SK-N-MC (cell line): ENCODE measurements around the gene RPH3AL.
A peak's percentile ranks its signal among the peaks of the same experiment; 100 is the strongest.

Experiments used
- DNase-seq: peaks from one replicate; pipeline ENCODE4 v3.0.0-alpha.2; 2011; ENCODE audit warnings: low read depth, low spot score
- H3K27ac ChIP-seq: fragments of 200-600 bp; sonication (generic); 2 replicates; pipeline ENCODE4 v1.5.1; 2016; ENCODE audit warnings: mixed run types
- H3K36me3 ChIP-seq: fragments of 200-600 bp; sonication (generic); 2 replicates; pipeline ENCODE4 v1.6.1; 2017; ENCODE audit warnings: antibody characterized with exemption, low read length, mixed read lengths; ENCODE audit not compliant: insufficient read depth
- H3K4me3 ChIP-seq: fragments of 200-600 bp; sonication (generic); 2 replicates; pipeline ENCODE4 v1.5.1; 2016
- H3K9ac ChIP-seq: fragments of 200-600 bp; sonication (generic); 2 replicates; pipeline ENCODE4 v1.8.0; 2017; ENCODE audit warnings: mixed run types, mixed read lengths; ENCODE audit not compliant: insufficient read length
- H3K9me3 ChIP-seq: fragments of 200-600 bp; sonication (generic); 2 replicates; pipeline ENCODE4 v1.6.1; 2017; ENCODE audit warnings: low read depth, mild to moderate bottlenecking, antibody characterized with exemption, low read length, moderate library complexity, mixed read lengths
- EZH2 ChIP-seq: fragments of 200-600 bp; sonication (generic); IDR thresholded peaks from one replicate; pipeline ENCODE4 v1.6.1; 2017; ENCODE audit warnings: antibody characterized with exemption
- FOXP2 ChIP-seq: optimal IDR thresholded peaks from 2 replicates; pipeline ENCODE3; 2011; ENCODE audit warnings: mild to moderate bottlenecking, moderate library complexity; ENCODE audit not compliant: insufficient read depth; ENCODE audit errors: extremely low read length, control extremely low read depth
- POLR2AphosphoS5 ChIP-seq: IDR thresholded peaks from 2 replicates; pipeline ENCODE4 v1.6.1; 2012; ENCODE audit warnings: mild to moderate bottlenecking, low read depth, low read length, borderline replicate concordance

Gene RPH3AL

GRCh38 chr17:350706-351448 lies 1.7 kb downstream of the RPH3AL start:
- no peak for DNase-seq
- Histone ChIP-seq H3K9ac (no peak overlapping the region), H3K27ac (no peak overlapping the region), H3K9me3 (no peaks in the 10 kb centered on the region), H3K36me3 (no peaks in the 10 kb centered on the region), H3K4me3 (peak overlapping the region; percentile 78)
- TF ChIP-seq EZH2 (no peak), FOXP2 (no peak), POLR2AphosphoS5 (no peak)

DNA sequence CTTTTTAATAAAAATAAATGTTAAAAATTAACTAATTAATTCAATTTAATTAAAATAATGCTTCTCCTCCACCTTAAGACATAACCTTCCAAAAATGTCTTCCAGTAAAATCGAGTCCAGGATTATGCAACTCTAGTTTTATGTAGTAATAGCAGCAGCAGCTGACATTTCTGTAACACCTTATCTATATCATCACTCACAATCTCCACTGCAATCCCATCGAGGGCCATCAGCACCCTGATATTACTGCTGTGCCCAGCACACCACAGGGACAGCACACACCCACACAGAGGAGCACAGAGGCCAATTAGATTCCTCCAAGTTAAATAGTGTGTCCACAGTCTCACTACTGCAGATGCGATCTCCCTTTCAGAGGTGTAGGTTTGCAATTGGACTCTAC lies 2.9 kb downstream of the RPH3AL start:
- Histone ChIP-seq H3K36me3 (no peaks in the 10 kb centered on the region), H3K27ac (peak overlapping the region; percentile 61; the same call in 1 of the 2 replicates), H3K9me3 (no peaks in the 10 kb centered on the region), H3K9ac (no peak overlapping the region), H3K4me3 (no peak overlapping the region)
- no peak for DNase-seq
- no peak for TF ChIP-seq EZH2
- no peak for TF ChIP-seq FOXP2
- TF ChIP-seq POLR2AphosphoS5: no peak

GRCh38 chr17:348692-349425 lies 3.7 kb downstream of the RPH3AL start:
- no peaks in the 10 kb centered on the region for H3K9me3 ChIP-seq
- H3K4me3 ChIP-seq: no peak overlapping the region
- peak overlapping the region; percentile 48; the same call in 1 of the 2 replicates for H3K27ac ChIP-seq
- no peak overlapping the region for H3K9ac ChIP-seq
- DNase-seq: no peak
- H3K36me3 ChIP-seq: no peaks in the 10 kb centered on the region
- TF ChIP-seq EZH2: no peak
- no peak for TF ChIP-seq FOXP2
- no peak for TF ChIP-seq POLR2AphosphoS5

GRCh38 chr17:348012-348411 lies 4.6 kb downstream of the RPH3AL start:
- no peak for TF ChIP-seq POLR2AphosphoS5
- TF ChIP-seq FOXP2: no peak
- no peak for TF ChIP-seq EZH2
- no peaks in the 10 kb centered on the region for H3K36me3 ChIP-seq
- no peak overlapping the region for H3K4me3 ChIP-seq
- H3K9ac ChIP-seq: no peak overlapping the region
- H3K27ac ChIP-seq: peak overlapping the region; percentile 61; the same call in 1 of the 2 replicates
- DNase-seq: no peak
- H3K9me3 ChIP-seq: no peaks in the 10 kb centered on the region

DNA sequence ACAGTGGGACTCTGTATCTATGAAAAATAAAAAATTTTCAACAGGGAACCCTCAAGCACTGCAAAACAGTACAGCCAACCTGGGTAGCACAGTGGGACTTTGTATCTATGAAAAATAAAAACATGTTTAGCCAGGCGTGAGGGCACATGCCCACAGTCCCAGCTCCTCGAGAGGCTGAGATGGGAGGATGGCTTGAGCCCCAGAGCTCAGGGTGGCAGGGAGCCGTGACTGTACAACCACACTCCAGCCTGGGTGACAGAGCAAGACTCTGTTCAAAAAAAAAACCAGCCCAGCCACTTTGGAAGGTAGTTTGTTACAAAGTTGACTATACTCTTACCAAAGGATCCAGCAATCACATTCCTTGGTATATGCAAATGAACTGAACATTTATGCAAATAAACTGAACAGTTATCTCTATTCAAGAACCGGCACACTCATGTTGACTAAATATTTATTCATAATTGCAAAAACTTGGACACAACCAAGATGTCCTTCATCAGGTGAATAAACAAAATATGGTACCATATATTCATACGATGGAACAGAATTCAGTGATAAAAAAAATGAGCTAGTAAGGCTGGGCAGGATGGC lies 5.2 kb downstream of the RPH3AL start:
- H3K4me3 ChIP-seq: no peak overlapping the region
- H3K36me3 ChIP-seq: no peaks in the 10 kb centered on the region
- H3K9me3 ChIP-seq: no peaks in the 10 kb centered on the region
- DNase-seq: no peak
- TF ChIP-seq EZH2 (no peak), POLR2AphosphoS5 (no peak), FOXP2 (no peak)
- no peak overlapping the region for H3K9ac ChIP-seq
- peak overlapping the region; percentile 61; the same call in 1 of the 2 replicates for H3K27ac ChIP-seq

GRCh38 chr17:345992-346785 lies 6.4 kb downstream of the RPH3AL start:
- no peaks in the 10 kb centered on the region for H3K9me3 ChIP-seq
- H3K36me3 ChIP-seq: no peaks in the 10 kb centered on the region
- H3K9ac ChIP-seq: no peak overlapping the region
- no peak overlapping the region for H3K27ac ChIP-seq
- H3K4me3 ChIP-seq: no peak overlapping the region
- DNase-seq: no peak
- TF ChIP-seq EZH2 (no peak), POLR2AphosphoS5 (no peak), FOXP2 (no peak)

DNA sequence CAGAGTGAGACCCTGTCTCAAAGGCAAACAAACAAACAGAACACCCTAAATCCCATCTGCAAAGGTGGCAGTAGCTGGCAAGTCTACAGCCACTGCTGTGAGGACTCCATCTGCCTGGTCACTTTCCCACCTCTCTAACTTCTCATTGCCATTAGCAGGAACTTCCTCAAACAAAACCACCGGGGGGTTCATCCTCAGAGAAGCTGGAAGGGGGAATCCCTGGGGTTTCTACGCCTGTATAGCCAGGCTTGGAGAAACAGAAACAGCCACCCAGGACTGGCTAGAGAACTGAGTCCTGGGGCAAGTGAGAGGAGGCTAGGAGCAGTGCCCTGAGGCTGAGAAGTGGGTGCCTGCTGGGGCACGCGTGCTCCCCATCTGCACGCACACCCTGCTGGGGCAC lies 7.3 kb downstream of the RPH3AL start:
- no peak for DNase-seq
- H3K4me3 ChIP-seq: no peak overlapping the region
- H3K27ac ChIP-seq: no peak overlapping the region
- H3K36me3 ChIP-seq: no peaks in the 10 kb centered on the region
- H3K9ac ChIP-seq: no peak overlapping the region
- H3K9me3 ChIP-seq: no peaks in the 10 kb centered on the region
- no peak for TF ChIP-seq FOXP2
